Smooth muscle cell of the umbilical artery (primary cell): ENCODE data around the gene KRTAP26-1. TPM values are rescaled to one million over a fixed set of nuclear protein-coding genes. Genes with fewer than 3 reads are reported as not detected.

Source experiments
- total RNA-seq: library from RNA; depleted of rRNA; stranded (reverse); fragments of >200 nt; gene quantifications from 2 replicates; pipeline ENCODE4 v1.2.3, GENCODE V29; 2014

Gene KRTAP26-1, protein sequence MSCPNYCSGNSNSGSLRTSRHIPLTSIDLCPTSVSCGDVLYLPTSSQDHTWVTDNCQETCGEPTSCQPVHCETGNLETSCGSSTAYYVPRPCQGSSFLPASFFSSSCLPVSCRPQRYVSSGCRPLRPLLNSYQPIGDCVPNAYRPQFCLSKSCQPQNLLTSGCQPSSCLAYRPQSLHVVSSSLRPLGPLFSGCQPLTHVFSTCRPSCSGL
- total RNA-seq: not detected in 2 replicates

DNA sequence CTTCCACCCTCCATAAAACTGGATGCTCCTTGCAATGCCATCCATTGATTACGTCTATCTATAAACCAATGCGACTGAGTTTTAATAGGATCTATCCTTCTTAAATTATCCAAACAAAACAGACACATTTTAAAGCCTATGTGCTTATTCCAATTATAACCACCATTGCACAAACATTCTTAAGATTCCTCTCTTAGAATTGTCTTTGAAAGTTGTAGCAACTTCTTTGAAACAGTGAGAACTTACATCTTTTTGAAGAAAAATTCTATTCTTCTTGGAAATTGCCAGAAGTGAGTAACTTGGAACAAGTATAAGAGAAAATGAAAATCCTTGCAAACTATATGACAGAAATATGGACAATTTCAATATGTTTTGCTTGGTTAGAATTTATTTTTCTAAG lies at the start of gene KRTAP26-1:
KRTAP26-1 (minus strand) TSS at position 101 of the 400 bp plus-strand sequence. CDS start 280 bp downstream, outside the sequence.

DNA sequence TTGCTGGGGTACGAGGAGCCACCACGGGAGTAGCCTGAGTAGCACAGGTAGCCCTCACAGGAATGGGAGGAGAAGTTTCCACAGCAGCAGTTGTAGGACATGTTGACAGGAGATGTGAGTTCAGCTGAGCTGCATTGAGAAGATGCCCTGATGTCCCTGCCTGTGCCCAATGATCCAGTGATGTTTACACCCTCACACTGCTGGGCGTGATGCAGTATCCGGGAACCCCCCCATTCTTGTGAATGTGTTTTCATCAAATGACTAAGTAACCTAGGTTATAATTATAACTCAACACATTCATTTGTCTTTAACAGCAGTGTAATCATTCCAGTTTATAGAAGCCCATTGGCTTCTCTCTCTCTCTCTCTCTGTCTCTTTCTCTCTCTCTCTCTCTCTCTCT lies 28.4 kb upstream of the KRTAP26-1 start, which contains the start of gene KRTAP23-1:
KRTAP23-1 (minus strand) TSS at position 101 of the 400 bp plus-strand sequence; CDS start at position 101, 0 bp downstream.

DNA sequence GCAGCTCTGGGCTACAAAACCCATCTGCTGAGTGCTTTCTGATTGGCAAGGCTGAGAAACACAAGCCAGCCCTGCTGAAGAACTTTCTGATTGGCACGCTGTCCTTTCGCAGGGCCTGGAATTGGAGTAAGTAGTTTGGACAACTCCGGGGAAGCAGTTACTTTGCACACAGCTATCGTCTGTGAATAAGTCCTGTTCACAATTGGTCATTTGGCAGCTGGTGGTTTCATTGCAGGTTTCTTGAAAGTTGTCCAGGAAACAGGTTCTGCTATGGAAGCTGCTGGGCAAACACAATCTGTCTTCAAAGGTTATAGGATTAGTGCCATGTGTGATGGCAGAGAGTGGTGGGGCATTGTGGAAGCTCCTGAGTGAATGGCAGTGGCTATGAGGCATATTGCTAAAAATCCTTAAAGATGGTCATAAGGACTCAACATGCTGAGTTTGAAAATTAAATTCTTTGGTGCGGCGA lies 17.2 kb upstream of the KRTAP26-1 start, which contains the start of gene KRTAP27-1:
KRTAP27-1 (minus strand) TSS at position 419 of the 469 bp plus-strand sequence; CDS start at position 393, 26 bp downstream.

DNA sequence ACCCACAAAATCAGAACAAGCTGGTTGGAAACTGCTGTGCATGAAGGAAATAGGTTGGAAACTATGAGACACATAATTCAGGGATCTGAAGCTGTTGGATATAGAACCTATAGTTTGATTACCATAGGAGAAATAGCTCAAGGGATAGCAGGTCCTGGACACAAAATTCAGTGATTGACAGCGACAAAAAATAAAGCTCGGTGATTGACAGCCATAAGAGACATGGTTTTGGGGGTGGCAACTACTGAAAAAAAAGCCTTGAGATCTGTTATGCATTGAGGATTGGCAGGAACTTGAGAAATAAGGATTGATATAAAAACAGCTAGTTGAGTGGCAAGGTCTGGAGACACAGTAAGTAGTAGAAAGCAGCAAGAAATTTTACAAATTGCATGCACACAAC lies 30.9 kb downstream of the KRTAP26-1 start, which contains the start of gene KRTAP25-1:
KRTAP25-1 (minus strand) TSS at position 300 of the 400 bp plus-strand sequence; CDS start at position 276, 24 bp downstream.

DNA sequence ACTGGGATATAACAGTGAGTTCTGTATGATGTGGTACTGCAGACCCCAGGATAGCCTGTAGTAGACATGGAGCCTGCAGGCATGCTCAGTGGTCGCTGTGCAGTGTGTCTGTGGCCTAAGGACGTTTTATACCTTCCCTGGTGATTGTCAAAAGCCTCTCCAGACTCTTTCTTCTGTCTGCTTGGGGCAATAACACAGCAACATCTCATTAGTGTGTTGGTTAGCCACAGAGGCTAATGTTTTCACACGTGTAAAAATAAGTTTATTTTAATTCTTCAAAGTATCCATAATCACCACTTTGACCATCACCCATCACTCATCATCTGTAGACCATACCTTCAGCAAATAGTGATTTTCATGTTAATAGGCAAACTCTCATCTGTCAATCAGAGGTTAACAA lies 37.3 kb downstream of the KRTAP26-1 start, which contains the start of gene KRTAP24-1:
KRTAP24-1 (minus strand) TSS at position 101 of the 400 bp plus-strand sequence; CDS start at position 83, 18 bp downstream.

Other genes starting within 250 kb of the KRTAP26-1 start
- not detected in 2 replicates for gene CLDN17, start 153.5 kb downstream of the KRTAP26-1 start, total RNA-seq
- gene CLDN8, start 104.2 kb downstream of the KRTAP26-1 start, total RNA-seq: not detected in 2 replicates
- gene KRTAP24-1, start 37.4 kb downstream of the KRTAP26-1 start, total RNA-seq: not detected in 2 replicates
- gene KRTAP25-1, start 30.8 kb downstream of the KRTAP26-1 start, total RNA-seq: not detected in 2 replicates
- gene KRTAP27-1, start 17.4 kb upstream of the KRTAP26-1 start, total RNA-seq: not detected in 2 replicates
- gene KRTAP23-1, start 28.3 kb upstream of the KRTAP26-1 start, total RNA-seq: not detected in 2 replicates
- gene KRTAP13-2, start 52.0 kb upstream of the KRTAP26-1 start, total RNA-seq: not detected in 2 replicates
- gene KRTAP13-1, start 75.7 kb upstream of the KRTAP26-1 start, total RNA-seq: not detected in 2 replicates
- gene KRTAP13-3, start 105.6 kb upstream of the KRTAP26-1 start, total RNA-seq: not detected in 2 replicates
- not detected in 2 replicates for gene KRTAP13-4, start 109.9 kb upstream of the KRTAP26-1 start, total RNA-seq
- not detected in 2 replicates for gene KRTAP15-1, start 120.0 kb upstream of the KRTAP26-1 start, total RNA-seq
- gene KRTAP19-1, start 160.1 kb upstream of the KRTAP26-1 start, total RNA-seq: not detected in 2 replicates
- not detected in 2 replicates for gene KRTAP19-2, start 167.1 kb upstream of the KRTAP26-1 start, total RNA-seq
- gene KRTAP19-3, start 171.7 kb upstream of the KRTAP26-1 start, total RNA-seq: not detected in 2 replicates
- not detected in 2 replicates for gene KRTAP19-4, start 176.8 kb upstream of the KRTAP26-1 start, total RNA-seq
- gene KRTAP19-5, start 181.8 kb upstream of the KRTAP26-1 start, total RNA-seq: not detected in 2 replicates
- not detected in 2 replicates for gene KRTAP19-6, start 221.5 kb upstream of the KRTAP26-1 start, total RNA-seq
- not detected in 2 replicates for gene KRTAP19-7, start 241.0 kb upstream of the KRTAP26-1 start, total RNA-seq